PFSK-1 (cell line): ENCODE data around the gene GDF2.

Experiments used
- POLR2AphosphoS5 ChIP-seq: IDR thresholded peaks from 2 replicates; pipeline ENCODE4 v1.6.1; 2012; ENCODE audit warnings: low read depth, mild to moderate bottlenecking, control low read depth, low read length, moderate library complexity
- REST ChIP-seq, 2 experiments: IDR thresholded peaks; 2 replicates each; pipeline versions ENCODE4 v1.6.1 to v1.8.0; 2011 to 2012; ENCODE audit warnings: low read depth in 2 of 2, low read length in 2 of 2, control low read depth in 1 of 2, inconsistent platforms in 1 of 2, mild to moderate bottlenecking in 1 of 2, moderate library complexity in 1 of 2; ENCODE audit not compliant: insufficient read depth in 1 of 2
- SIN3A ChIP-seq: IDR thresholded peaks from 2 replicates; pipeline ENCODE4 v1.6.1; 2012; ENCODE audit warnings: mild to moderate bottlenecking, low read length, moderate library complexity, borderline replicate concordance; ENCODE audit not compliant: insufficient read depth
- TAF1 ChIP-seq: IDR thresholded peaks from 2 replicates; pipeline ENCODE4 v1.6.1; 2012; ENCODE audit warnings: low read length, control low read depth, borderline replicate concordance; ENCODE audit not compliant: insufficient read depth

DNA sequence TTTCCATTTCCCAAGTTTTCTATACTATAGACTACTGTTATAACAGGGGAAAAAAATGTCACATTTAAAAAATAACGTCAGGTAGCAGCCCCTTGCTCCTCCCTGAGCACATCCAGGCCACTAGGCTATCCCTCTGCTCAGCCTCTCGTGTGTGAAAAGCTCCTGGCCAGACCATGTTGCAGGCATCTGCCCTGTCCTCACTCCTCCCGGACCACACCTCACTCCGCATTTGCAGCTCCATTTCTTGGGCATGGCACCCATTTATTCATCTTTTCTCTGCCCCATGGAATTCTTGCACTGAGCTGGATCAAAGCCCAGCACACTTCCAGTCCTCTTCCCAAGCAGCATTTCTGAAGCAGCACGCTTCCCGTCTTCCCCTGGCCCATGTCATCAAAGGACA lies 1.4 kb upstream of the GDF2 start:
- TF ChIP-seq REST (IDR thresholded peaks at IDR 0.05; ENCODE audit: insufficient read depth in 1 of 2, low read depth in 2 of 2, low read length in 2 of 2), result no peak
- no peak for TF ChIP-seq TAF1
- TF ChIP-seq POLR2AphosphoS5, result no peak
- TF ChIP-seq SIN3A, result no peak
